Endothelial cell of umbilical vein (primary cell): Measurements from ENCODE around the gene CCDC97. TPM values are rescaled to one million over a fixed set of nuclear protein-coding genes. Genes with fewer than 3 reads are reported as not detected.
A peak's percentile ranks its signal among the peaks of the same experiment; 100 is the strongest.

Experiments
- BruUV-seq: library from RNA; stranded (reverse); fragments of 400-500 nt; replicated peaks from 2 replicates; lab custom pipeline; 2021; lab: Mats Ljungman, UMichigan
- CTCF ChIA-PET: fragments of 300-600, 350-600 bp; sonication (Branson Sonifier 250); formaldehyde crosslinking; loops from one replicate; lab custom pipeline; 2021; ENCODE audit warnings: antibody characterized with exemption, inconsistent platforms; lab: Charles Lee
- POLR2A ChIA-PET: fragments of 300-600, 350-600 bp; sonication (Branson Sonifier 250); formaldehyde crosslinking; loops from one replicate; lab custom pipeline; 2021; ENCODE audit warnings: antibody characterized with exemption, inconsistent platforms; lab: Charles Lee
- DNase-seq: peaks from one replicate; pipeline ENCODE4 v3.0.0-alpha.2; 2011; ENCODE audit warnings: low read depth, low spot score
- FAIRE-seq: peaks from 2 replicates; lab custom pipeline; 2011; peaks lifted over from hg19 to GRCh38; lab: Jason Lieb, UNC
- H2AFZ ChIP-seq: 2 replicates; pipeline ENCODE4 v1.6.0; 2012; ENCODE audit warnings: low read depth, low read length, control low read depth, inconsistent platforms
- H3K27ac ChIP-seq: 2 replicates; pipeline ENCODE4 v1.5.1; 2011; ENCODE audit warnings: low read depth, mild to moderate bottlenecking, control low read depth, low read length, moderate library complexity; ENCODE audit not compliant: insufficient read depth
- H3K27me3 ChIP-seq, 2 experiments: 2 replicates each; pipeline versions ENCODE4 v1.6.0 to v1.6.1; 2011; ENCODE audit warnings: low read length in 2 of 2, mixed read lengths in 1 of 2; ENCODE audit not compliant: control insufficient read depth in 2 of 2, insufficient read depth in 2 of 2
- H3K36me3 ChIP-seq, 2 experiments: 2 replicates in 1 of 2; 3 replicates in 1 of 2; pipeline ENCODE4 v1.5.1; 2011; ENCODE audit warnings: low read length in 2 of 2, mild to moderate bottlenecking in 1 of 2, moderate library complexity in 1 of 2; ENCODE audit not compliant: control insufficient read depth in 2 of 2, insufficient read depth in 2 of 2; ENCODE audit errors: extremely low read depth in 1 of 2
- H3K4me1 ChIP-seq: 3 replicates; pipeline ENCODE4 v1.5.1; 2011; ENCODE audit warnings: mild to moderate bottlenecking, low read length; ENCODE audit not compliant: control insufficient read depth, insufficient read depth; ENCODE audit errors: extremely low read depth
- H3K4me2 ChIP-seq: 2 replicates; pipeline ENCODE4 v1.6.1; 2011; ENCODE audit warnings: low read length, control low read depth, mixed read lengths; ENCODE audit not compliant: insufficient read depth
- H3K4me3 ChIP-seq, 3 experiments: fragments of 200-600 bp in 1 of 3; sonication (generic), shearing (Covaris generic) in 1 of 3; replicated peaks in 1 of 3; 2 replicates each; pipeline ENCODE4 v1.5.1; 2011 to 2016; ENCODE audit warnings: control low read depth in 3 of 3, low read length in 3 of 3, mild to moderate bottlenecking in 2 of 3, inconsistent platforms in 1 of 3, low read depth in 1 of 3, moderate library complexity in 1 of 3; ENCODE audit not compliant: insufficient read depth in 1 of 3
- H3K79me2 ChIP-seq: 2 replicates; pipeline ENCODE4 v1.6.0; 2012; ENCODE audit warnings: low read length, inconsistent platforms; ENCODE audit not compliant: control insufficient read depth, insufficient read depth
- H3K9ac ChIP-seq: replicated peaks from 2 replicates; pipeline ENCODE3; 2011; ENCODE audit warnings: low read length, control low read depth; ENCODE audit not compliant: insufficient read depth; ENCODE audit errors: extremely low read depth
- H3K9me1 ChIP-seq: replicated peaks from 3 replicates; pipeline ENCODE4 v1.6.0; 2011; ENCODE audit warnings: mild to moderate bottlenecking, low read length; ENCODE audit not compliant: control insufficient read depth, insufficient read depth; ENCODE audit errors: extremely low read depth
- H3K9me3 ChIP-seq: replicated peaks from 2 replicates; pipeline ENCODE4 v1.5.1; 2012; ENCODE audit warnings: low read length, inconsistent platforms; ENCODE audit not compliant: control insufficient read depth, insufficient read depth
- H4K20me1 ChIP-seq: replicated peaks from 2 replicates; pipeline ENCODE3; 2011; ENCODE audit warnings: mild to moderate bottlenecking, low read length; ENCODE audit not compliant: control insufficient read depth, insufficient read depth; ENCODE audit errors: extremely low read depth
- CTCF ChIP-seq, 2 donors: IDR thresholded peaks; 1 replicate in 1 of 2; 2 replicates in 1 of 2; pipeline ENCODE4 v1.5.1; 2011; ENCODE audit warnings: low read length in 2 of 2, mild to moderate bottlenecking in 2 of 2, moderate library complexity in 2 of 2, control low read depth in 1 of 2, inconsistent platforms in 1 of 2, low read depth in 1 of 2; ENCODE audit not compliant: insufficient read depth in 1 of 2; ENCODE audit errors: extremely low read depth in 1 of 2
- EZH2 ChIP-seq: IDR thresholded peaks from 2 replicates; pipeline ENCODE4 v1.6.1; 2012; ENCODE audit warnings: borderline replicate concordance, low read depth, mild to moderate bottlenecking, moderate library complexity, low read length, inconsistent platforms; ENCODE audit not compliant: severe bottlenecking
- FOS ChIP-seq: IDR thresholded peaks from 2 replicates; pipeline ENCODE4 v1.6.1; 2011; ENCODE audit warnings: mild to moderate bottlenecking, low read length, moderate library complexity, borderline replicate concordance; ENCODE audit not compliant: insufficient read depth
- GATA2 ChIP-seq: IDR thresholded peaks from 2 replicates; pipeline ENCODE4 v1.7.0; 2011; ENCODE audit warnings: low read depth, mild to moderate bottlenecking, moderate library complexity, mixed read lengths, low read length; ENCODE audit not compliant: insufficient read length, insufficient read depth
- JUN ChIP-seq: IDR thresholded peaks from 2 replicates; pipeline ENCODE4 v1.6.1; 2011; ENCODE audit warnings: borderline replicate concordance, low read depth; ENCODE audit not compliant: insufficient read length, insufficient read depth
- MAX ChIP-seq: IDR thresholded peaks from 2 replicates; pipeline ENCODE4 v1.6.1; 2011; ENCODE audit not compliant: insufficient read depth, insufficient read length
- MYC ChIP-seq: IDR thresholded peaks from one replicate; pipeline ENCODE4 v1.6.1; 2011; ENCODE audit warnings: mild to moderate bottlenecking, low read depth, low read length
- POLR2A ChIP-seq: IDR thresholded peaks from 2 replicates; pipeline ENCODE4 v1.6.1; 2012; ENCODE audit warnings: low read depth, mild to moderate bottlenecking, control low read depth, low read length
- POLR2AphosphoS5 ChIP-seq: IDR thresholded peaks from 2 replicates; pipeline ENCODE4 v1.6.1; 2012; ENCODE audit warnings: low read depth, mild to moderate bottlenecking, control low read depth, low read length, moderate library complexity; ENCODE audit not compliant: insufficient read depth
- dilution Hi-C: fragments of 300-500 bp; cut with MboI; formaldehyde crosslinking; loops from one replicate; pipeline ENCODE4 v1.15.0; 2019; ENCODE audit warnings: low sequenced_read_pairs; ENCODE audit not compliant: extremely low pct_ligation_motif_present
- intact Hi-C: fragments of 100-400 bp; cut with micrococcal nuclease; formaldehyde crosslinking; loops from one replicate; pipeline ENCODE4 v1.10.0; 2022
- polyA plus RNA-seq, 4 experiments: library from polyadenylated mRNA; depleted of rRNA in 3 of 4; stranded (reverse) in 3 of 4; unstranded in 1 of 4; fragments of >200 nt; gene quantifications; 2 replicates each; pipeline versions ENCODE4 v1.2.1 to v1.2.3, GENCODE V29; 2011 to 2012; ENCODE audit warnings: missing spikeins in 1 of 4
- total RNA-seq: library from RNA; stranded (reverse); gene quantifications from 2 replicates; pipeline ENCODE4 v1.2.3, GENCODE V29; 2021

Gene CCDC97
- total and polyA plus RNA-seq, 2 donors (not counting 3 experiments of a cell fraction or from before 2014, with no cell fraction given) = 20.7 to 27.2 TPM

- H3K79me2 ChIP-seq = peaks cover 44% of the 10 kb centered on the region
- FAIRE-seq (peak; percentile 100), DNase-seq (peak; percentile 100)
- H3K4me1 ChIP-seq = peaks cover 18% of the 10 kb centered on the region
- H3K9me1 ChIP-seq = no peaks in the 10 kb centered on the region
- no peaks in the 10 kb centered on the region for H3K9me3 ChIP-seq
- H3K4me3 ChIP-seq = peak within 1 kb of the TSS; percentile 85 to 91 (median 89)
- peak; percentile 10 for TF ChIP-seq POLR2A
- peak; percentile 13 for TF ChIP-seq POLR2AphosphoS5
- no peak for TF ChIP-seq EZH2
- TF ChIP-seq FOS = no peak
- peak; percentile 5 to 46 for TF ChIP-seq CTCF (IDR thresholded peaks at IDR 0.05; ENCODE audit: extremely low read depth in 1 of 2, insufficient read depth in 1 of 2, low read depth in 1 of 2, low read length in 2 of 2)
- no peak for TF ChIP-seq GATA2
- TF ChIP-seq MYC = peak; percentile 75
- peak; percentile 22 for TF ChIP-seq JUN
- no peak for TF ChIP-seq MAX
- H2AFZ ChIP-seq = peak within 1 kb of the TSS; percentile 16
- no peaks in the 10 kb centered on the region for H3K27me3 ChIP-seq
- intact Hi-C loops (loop anchor here (2.0 kb wide), 2 partner anchors 91 to 289 kb away; no protein-coding TSS in a partner anchor), dilution Hi-C loops (no loop called here)
- BruUV-seq = no TSS peak
- ChIA-PET POLR2A (interaction anchor here (0.5 to 1.7 kb wide), 4 partner anchors 14 to 60 kb away, joined by 3 to 7 read pairs (median 5); no protein-coding TSS in a partner anchor), CTCF (interaction anchor here (1.0 to 7.2 kb wide), 10 partner anchors 9 to 88 kb away, joined by 3 to 244 read pairs (median 7); no protein-coding TSS in a partner anchor)
- H3K9ac ChIP-seq = peak within 1 kb of the TSS; percentile 94
- H3K27ac ChIP-seq = peak within 1 kb of the TSS; percentile 90
- H4K20me1 ChIP-seq = no peaks in the 10 kb centered on the region
- peaks cover 9 to 11% of the 10 kb centered on the region in 2 experiments for H3K36me3 ChIP-seq
- H3K4me2 ChIP-seq = peak within 1 kb of the TSS; percentile 80
Measured at GRCh38 chr19:41263850-41264580, 46.0 kb upstream of the CCDC97 start, which contains the start of gene HNRNPUL1. Gene HNRNPUL1, plus strand, starts transcription at chr19:41264372. Its CDS starts 132 bp downstream, at chr19:41264504.
